Kidney (tissue), 14 donors: ENCODE measurements around the gene IL15. TPM values are rescaled to one million over a fixed set of nuclear protein-coding genes. Genes with fewer than 3 reads are reported as not detected.
A peak's percentile ranks its signal among the peaks of the same experiment; 100 is the strongest.

Source experiments
- DNase-seq, 5 donors: peaks; one replicate each; pipeline ENCODE4 v3.0.0-alpha.2; 2013 to 2020
- FAIRE-seq: peaks from 2 replicates; lab custom pipeline; 2012; peaks lifted over from hg19 to GRCh38; lab: Jason Lieb, UNC
- H3K27ac ChIP-seq, 2 donors: one replicate each; pipeline ENCODE4 v1.7.0; 2013; ENCODE audit warnings: low read depth in 2 of 2, low read length in 2 of 2, inconsistent platforms in 1 of 2
- H3K27me3 ChIP-seq: one replicate; pipeline ENCODE4 v1.7.1; 2013; ENCODE audit warnings: low read length, inconsistent platforms; ENCODE audit not compliant: control insufficient read depth, insufficient read depth
- H3K36me3 ChIP-seq, 3 donors: one replicate each; pipeline versions ENCODE4 v1.7.0 to v1.7.1; 2013; ENCODE audit warnings: low read length in 3 of 3, control low read depth in 1 of 3, inconsistent platforms in 1 of 3; ENCODE audit not compliant: insufficient read depth in 3 of 3, control insufficient read depth in 2 of 3
- H3K4me1 ChIP-seq, 3 donors: one replicate each; pipeline versions ENCODE4 v1.7.0 to v1.7.1; 2013; ENCODE audit warnings: low read length in 3 of 3, inconsistent platforms in 1 of 3, low read depth in 1 of 3; ENCODE audit not compliant: control insufficient read depth in 2 of 3, insufficient read depth in 2 of 3
- H3K4me3 ChIP-seq, 3 donors: one replicate each; pipeline versions ENCODE4 v1.7.0 to v1.8.1; 2013; ENCODE audit warnings: low read length in 3 of 3, control low read depth in 1 of 3, inconsistent platforms in 1 of 3
- H3K9ac ChIP-seq, 3 donors: one replicate each; pipeline versions ENCODE4 v1.7.0 to v1.7.1; 2013; ENCODE audit warnings: low read length in 3 of 3, control low read depth in 1 of 3, inconsistent platforms in 1 of 3
- H3K9me3 ChIP-seq, 3 donors: one replicate each; pipeline versions ENCODE4 v1.7.0 to v1.7.1; 2013; ENCODE audit warnings: low read length in 3 of 3, control low read depth in 1 of 3, inconsistent platforms in 1 of 3; ENCODE audit not compliant: control insufficient read depth in 2 of 3, insufficient read depth in 1 of 3
- CTCF ChIP-seq: IDR thresholded peaks from 3 replicates; pipeline ENCODE4 v1.5.1; 2012; ENCODE audit warnings: mild to moderate bottlenecking, moderate library complexity, borderline replicate concordance; ENCODE audit not compliant: insufficient read depth; ENCODE audit errors: extremely low read depth
- intact Hi-C: fragments of 100-400 bp; cut with DNase I; formaldehyde crosslinking; loops from one replicate; pipeline ENCODE4 v1.11.1; 2022
- polyA plus RNA-seq: library from polyadenylated mRNA; stranded (reverse); fragments of 350-450 nt; fragmentation: Illumina TruSeq; extraction: RNeasy Lipid Tissue Mini Kit (QIAGEN cat#74804); gene quantifications from one replicate; pipeline ENCODE4 v1.2.3, GENCODE V29; 2014; ENCODE audit warnings: low read depth, low replicate concordance; ENCODE audit not compliant: insufficient read depth
- total RNA-seq: library from RNA; stranded (reverse); fragmentation: NEBNext Ultra II Directional; extraction: Animal tissue kit (Norgen Biotek cat#: 25700); gene quantifications from one replicate; pipeline ENCODE4 v1.2.1, GENCODE V29; 2021
- donor health status: control.
- donor health status: control.
- donor health status: control.
- donor health status: control.
- donor health status: control.
- donor health status: DM: yes; HTN: yes; CAD: no.
- donor health status: Normal renal cell carcinoma (clear cell type).

IL15 gene
- total and polyA plus RNA-seq, 2 donors from 2014 or later: 4.8 to 6.4 TPM

GRCh38 chr4:141625023-141625422, 11.4 kb upstream of the IL15 start:
- H3K27ac ChIP-seq: no peak overlapping the region
- no peaks in the 10 kb centered on the region for H3K9me3 ChIP-seq
- no peaks in the 10 kb centered on the region for H3K36me3 ChIP-seq
- H3K4me3 ChIP-seq: no peak overlapping the region
- no peaks in the 10 kb centered on the region for H3K4me1 ChIP-seq
- no peaks in the 10 kb centered on the region for H3K27me3 ChIP-seq
- intact Hi-C loops: no loop called here
- FAIRE-seq (no peak), DNase-seq (no peak)
- no peak for TF ChIP-seq CTCF
- no peak overlapping the region for H3K9ac ChIP-seq

GRCh38 chr4:141630854-141631253, 5.5 kb upstream of the IL15 start:
- FAIRE-seq (no peak), DNase-seq (no peak)
- no peak for TF ChIP-seq CTCF
- Histone ChIP-seq H3K4me1 (peaks cover 0 to 2% (median 0%) of the 10 kb centered on the region in 3 donors), H3K27ac (no peak overlapping the region), H3K4me3 (no peak overlapping the region), H3K36me3 (no peaks in the 10 kb centered on the region), H3K9ac (no peak overlapping the region), H3K27me3 (no peaks in the 10 kb centered on the region), H3K9me3 (no peaks in the 10 kb centered on the region)
- intact Hi-C loops: no loop called here

GRCh38 chr4:141635736-141636081, 674 bp upstream of the IL15 start:
- Histone ChIP-seq H3K27ac (no peak overlapping the region), H3K9ac (peak overlapping the region in 1 of 3 donors; percentile 82), H3K36me3 (no peaks in the 10 kb centered on the region), H3K4me1 (peaks cover 0 to 3% (median 0%) of the 10 kb centered on the region in 3 donors), H3K27me3 (no peaks in the 10 kb centered on the region), H3K9me3 (no peaks in the 10 kb centered on the region), H3K4me3 (peak overlapping the region; percentile 26 to 95 (median 86))
- TF ChIP-seq CTCF: no peak
- intact Hi-C loops: no loop called here
- DNase-seq (no peak), FAIRE-seq (no peak)

GRCh38 chr4:141636771-141637460, 533 bp downstream of the IL15 start:
- intact Hi-C loops: no loop called here
- Histone ChIP-seq H3K9me3 (no peaks in the 10 kb centered on the region), H3K4me3 (peak overlapping the region; percentile 74 to 95 (median 86)), H3K4me1 (peaks cover 0 to 3% (median 0%) of the 10 kb centered on the region in 3 donors), H3K9ac (peak overlapping the region; percentile 52 to 82 (median 81)), H3K36me3 (no peaks in the 10 kb centered on the region), H3K27me3 (no peaks in the 10 kb centered on the region), H3K27ac (peak overlapping the region; percentile 59 to 76)
- no peak for FAIRE-seq
- no peak for TF ChIP-seq CTCF
- DNase-seq: peak; percentile 50 to 80 (median 67)
